A673 (cell line): Measurements from ENCODE around the gene PRDM16.

Experiments
- CTCF ChIP-seq: fragments of 300-800, 200-600 bp; sonication (generic); conservative IDR thresholded peaks from 2 replicates; pipeline ENCODE4 v1.5.1; 2017; ENCODE audit warnings: low read depth, mild to moderate bottlenecking, antibody characterized with exemption, low read length, moderate library complexity, mixed read lengths
- EZH2 ChIP-seq: fragments of 200-600 bp; sonication (generic); IDR thresholded peaks from 2 replicates; pipeline ENCODE4 v1.6.1; 2017; ENCODE audit warnings: borderline replicate concordance, low read depth, mild to moderate bottlenecking, mixed read lengths, antibody characterized with exemption, low read length; ENCODE audit not compliant: poor library complexity, severe bottlenecking

GRCh38 chr1:3278416-3279181, 209.6 kb downstream of the PRDM16 start:
- TF ChIP-seq CTCF (no peak), EZH2 (no peak)
